A549 (cell line): Measurements from ENCODE around the gene LOC128125822.

Source experiments
- CHD2 ChIP-seq: fragments of 150-350 bp; IDR thresholded peaks from 2 replicates; pipeline ENCODE4 v1.6.1; 2014; ENCODE audit warnings: low read length; ENCODE audit not compliant: partially characterized antibody
- POLR2A ChIP-seq: IDR thresholded peaks from 2 replicates; pipeline ENCODE4 v1.6.1; 2012; ENCODE audit warnings: mild to moderate bottlenecking, low read length
- RARB ChIP-seq: fragments of 250-450 bp; sonication (Bioruptor Pico); IDR thresholded peaks from 2 replicates; pipeline ENCODE4 v1.8.0; 2021; ENCODE audit warnings: mild to moderate bottlenecking, moderate library complexity
- RFX5 ChIP-seq: fragments of 450-650 bp; IDR thresholded peaks from 2 replicates; pipeline ENCODE4 v1.7.1; 2014; ENCODE audit warnings: antibody characterized with exemption, mild to moderate bottlenecking, moderate library complexity
- SMC3 ChIP-seq: fragments of >200 bp; sonication (Bioruptor Twin); formaldehyde crosslinking; IDR thresholded peaks from 3 replicates; pipeline ENCODE4 v1.6.1; 2018; ENCODE audit warnings: inconsistent platforms
- TF ChIP-seq, protein P1 (sequence below): fragments of >200 bp; sonication (Bioruptor Twin); formaldehyde crosslinking; IDR thresholded peaks from 3 replicates; pipeline ENCODE4 v1.5.1; 2016
- TF ChIP-seq, protein P2 (sequence below): IDR thresholded peaks from 2 replicates; pipeline ENCODE4 v1.6.1; 2012
- TF ChIP-seq, protein P3 (sequence below): fragments of >200 bp; sonication (Bioruptor Twin); formaldehyde crosslinking; IDR thresholded peaks from 3 replicates; pipeline ENCODE4 v1.6.1; 2016
- TF ChIP-seq, protein P4 (sequence below): fragments of 200-600 bp; sonication (generic); IDR thresholded peaks from 2 replicates; pipeline ENCODE4 v1.6.1; 2016; ENCODE audit warnings: antibody characterized with exemption, mild to moderate bottlenecking, moderate library complexity

DNA sequence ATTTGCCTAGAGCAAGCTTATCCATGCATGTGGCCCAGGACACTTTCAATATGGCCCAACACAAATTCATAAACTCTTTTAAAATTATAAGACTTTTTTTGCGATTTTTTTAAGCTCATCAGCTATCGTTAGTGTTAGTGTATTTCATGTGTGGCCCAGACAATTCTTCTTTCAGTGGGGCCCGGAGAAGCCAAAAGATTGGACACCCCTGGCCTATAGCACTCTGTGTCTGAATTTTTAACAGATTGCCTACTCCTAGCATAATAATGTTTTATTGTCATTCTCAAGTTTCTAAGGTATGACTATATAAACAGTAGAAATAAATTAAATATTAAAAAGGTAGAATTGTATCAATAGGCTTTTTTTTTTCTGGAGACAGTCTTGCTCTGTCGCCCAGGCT is 48.6 kb upstream of the LOC128125822 start:
- no peak for TF ChIP-seq RFX5
- TF ChIP-seq POLR2A, result no peak
- TF ChIP-seq, protein P1, sequence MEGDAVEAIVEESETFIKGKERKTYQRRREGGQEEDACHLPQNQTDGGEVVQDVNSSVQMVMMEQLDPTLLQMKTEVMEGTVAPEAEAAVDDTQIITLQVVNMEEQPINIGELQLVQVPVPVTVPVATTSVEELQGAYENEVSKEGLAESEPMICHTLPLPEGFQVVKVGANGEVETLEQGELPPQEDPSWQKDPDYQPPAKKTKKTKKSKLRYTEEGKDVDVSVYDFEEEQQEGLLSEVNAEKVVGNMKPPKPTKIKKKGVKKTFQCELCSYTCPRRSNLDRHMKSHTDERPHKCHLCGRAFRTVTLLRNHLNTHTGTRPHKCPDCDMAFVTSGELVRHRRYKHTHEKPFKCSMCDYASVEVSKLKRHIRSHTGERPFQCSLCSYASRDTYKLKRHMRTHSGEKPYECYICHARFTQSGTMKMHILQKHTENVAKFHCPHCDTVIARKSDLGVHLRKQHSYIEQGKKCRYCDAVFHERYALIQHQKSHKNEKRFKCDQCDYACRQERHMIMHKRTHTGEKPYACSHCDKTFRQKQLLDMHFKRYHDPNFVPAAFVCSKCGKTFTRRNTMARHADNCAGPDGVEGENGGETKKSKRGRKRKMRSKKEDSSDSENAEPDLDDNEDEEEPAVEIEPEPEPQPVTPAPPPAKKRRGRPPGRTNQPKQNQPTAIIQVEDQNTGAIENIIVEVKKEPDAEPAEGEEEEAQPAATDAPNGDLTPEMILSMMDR, result no peak
- TF ChIP-seq, protein P2, sequence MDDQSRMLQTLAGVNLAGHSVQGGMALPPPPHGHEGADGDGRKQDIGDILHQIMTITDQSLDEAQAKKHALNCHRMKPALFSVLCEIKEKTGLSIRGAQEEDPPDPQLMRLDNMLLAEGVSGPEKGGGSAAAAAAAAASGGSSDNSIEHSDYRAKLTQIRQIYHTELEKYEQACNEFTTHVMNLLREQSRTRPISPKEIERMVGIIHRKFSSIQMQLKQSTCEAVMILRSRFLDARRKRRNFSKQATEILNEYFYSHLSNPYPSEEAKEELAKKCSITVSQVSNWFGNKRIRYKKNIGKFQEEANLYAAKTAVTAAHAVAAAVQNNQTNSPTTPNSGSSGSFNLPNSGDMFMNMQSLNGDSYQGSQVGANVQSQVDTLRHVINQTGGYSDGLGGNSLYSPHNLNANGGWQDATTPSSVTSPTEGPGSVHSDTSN, result no peak
- no peak for TF ChIP-seq RARB (CRISPR knock-in tag)
- no peak for TF ChIP-seq CHD2
- no peak for TF ChIP-seq SMC3
- TF ChIP-seq, protein P3, sequence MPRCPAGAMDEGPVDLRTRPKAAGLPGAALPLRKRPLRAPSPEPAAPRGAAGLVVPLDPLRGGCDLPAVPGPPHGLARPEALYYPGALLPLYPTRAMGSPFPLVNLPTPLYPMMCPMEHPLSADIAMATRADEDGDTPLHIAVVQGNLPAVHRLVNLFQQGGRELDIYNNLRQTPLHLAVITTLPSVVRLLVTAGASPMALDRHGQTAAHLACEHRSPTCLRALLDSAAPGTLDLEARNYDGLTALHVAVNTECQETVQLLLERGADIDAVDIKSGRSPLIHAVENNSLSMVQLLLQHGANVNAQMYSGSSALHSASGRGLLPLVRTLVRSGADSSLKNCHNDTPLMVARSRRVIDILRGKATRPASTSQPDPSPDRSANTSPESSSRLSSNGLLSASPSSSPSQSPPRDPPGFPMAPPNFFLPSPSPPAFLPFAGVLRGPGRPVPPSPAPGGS, result no peak
- TF ChIP-seq, protein P4, sequence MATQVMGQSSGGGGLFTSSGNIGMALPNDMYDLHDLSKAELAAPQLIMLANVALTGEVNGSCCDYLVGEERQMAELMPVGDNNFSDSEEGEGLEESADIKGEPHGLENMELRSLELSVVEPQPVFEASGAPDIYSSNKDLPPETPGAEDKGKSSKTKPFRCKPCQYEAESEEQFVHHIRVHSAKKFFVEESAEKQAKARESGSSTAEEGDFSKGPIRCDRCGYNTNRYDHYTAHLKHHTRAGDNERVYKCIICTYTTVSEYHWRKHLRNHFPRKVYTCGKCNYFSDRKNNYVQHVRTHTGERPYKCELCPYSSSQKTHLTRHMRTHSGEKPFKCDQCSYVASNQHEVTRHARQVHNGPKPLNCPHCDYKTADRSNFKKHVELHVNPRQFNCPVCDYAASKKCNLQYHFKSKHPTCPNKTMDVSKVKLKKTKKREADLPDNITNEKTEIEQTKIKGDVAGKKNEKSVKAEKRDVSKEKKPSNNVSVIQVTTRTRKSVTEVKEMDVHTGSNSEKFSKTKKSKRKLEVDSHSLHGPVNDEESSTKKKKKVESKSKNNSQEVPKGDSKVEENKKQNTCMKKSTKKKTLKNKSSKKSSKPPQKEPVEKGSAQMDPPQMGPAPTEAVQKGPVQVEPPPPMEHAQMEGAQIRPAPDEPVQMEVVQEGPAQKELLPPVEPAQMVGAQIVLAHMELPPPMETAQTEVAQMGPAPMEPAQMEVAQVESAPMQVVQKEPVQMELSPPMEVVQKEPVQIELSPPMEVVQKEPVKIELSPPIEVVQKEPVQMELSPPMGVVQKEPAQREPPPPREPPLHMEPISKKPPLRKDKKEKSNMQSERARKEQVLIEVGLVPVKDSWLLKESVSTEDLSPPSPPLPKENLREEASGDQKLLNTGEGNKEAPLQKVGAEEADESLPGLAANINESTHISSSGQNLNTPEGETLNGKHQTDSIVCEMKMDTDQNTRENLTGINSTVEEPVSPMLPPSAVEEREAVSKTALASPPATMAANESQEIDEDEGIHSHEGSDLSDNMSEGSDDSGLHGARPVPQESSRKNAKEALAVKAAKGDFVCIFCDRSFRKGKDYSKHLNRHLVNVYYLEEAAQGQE, result no peak
